ENCODE results near the gene AEBP2.

The AEBP2 gene

DNA sequence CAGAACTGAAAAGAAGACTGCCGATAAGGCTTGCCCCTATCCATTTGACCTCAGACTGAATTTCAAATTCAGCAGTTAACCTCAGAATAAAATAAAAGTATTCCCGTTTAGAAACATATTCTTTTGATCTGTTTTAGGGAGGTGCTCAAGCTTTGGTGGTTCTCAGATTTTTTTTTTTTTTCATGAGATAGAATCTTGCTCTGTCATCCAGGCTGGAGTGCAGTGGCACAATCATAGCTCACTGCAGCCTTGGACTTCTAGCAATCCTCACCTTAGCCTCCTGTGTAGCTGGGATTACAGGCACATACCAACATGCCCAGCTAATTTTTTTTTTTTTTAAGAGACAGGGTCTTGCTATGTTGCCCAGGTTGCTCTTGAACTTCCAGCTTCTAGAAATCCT, 15.5 kb downstream of the AEBP2 start:
- Histone ChIP-seq H3K36me3 (ENCODE audit: low read depth) (no peaks in the 10 kb centered on the region), H3K9me3 (ENCODE audit: severe bottlenecking) (no peaks in the 10 kb centered on the region), H3K4me1 (ENCODE audit: insufficient read depth, poor library complexity, severe bottlenecking) (no peaks in the 10 kb centered on the region), H3K27me3 (ENCODE audit: insufficient read depth, poor library complexity, severe bottlenecking) (no peaks in the 10 kb centered on the region), H3K4me3 (ENCODE audit: severe bottlenecking) (no peak overlapping the region), H3K27ac (ENCODE audit: poor library complexity, severe bottlenecking) (no peak overlapping the region)
- DNase-seq (ENCODE audit: low spot score) = no peak
- ATAC-seq (ENCODE audit: low read depth) = no peak
- TF ChIP-seq, protein P1, sequence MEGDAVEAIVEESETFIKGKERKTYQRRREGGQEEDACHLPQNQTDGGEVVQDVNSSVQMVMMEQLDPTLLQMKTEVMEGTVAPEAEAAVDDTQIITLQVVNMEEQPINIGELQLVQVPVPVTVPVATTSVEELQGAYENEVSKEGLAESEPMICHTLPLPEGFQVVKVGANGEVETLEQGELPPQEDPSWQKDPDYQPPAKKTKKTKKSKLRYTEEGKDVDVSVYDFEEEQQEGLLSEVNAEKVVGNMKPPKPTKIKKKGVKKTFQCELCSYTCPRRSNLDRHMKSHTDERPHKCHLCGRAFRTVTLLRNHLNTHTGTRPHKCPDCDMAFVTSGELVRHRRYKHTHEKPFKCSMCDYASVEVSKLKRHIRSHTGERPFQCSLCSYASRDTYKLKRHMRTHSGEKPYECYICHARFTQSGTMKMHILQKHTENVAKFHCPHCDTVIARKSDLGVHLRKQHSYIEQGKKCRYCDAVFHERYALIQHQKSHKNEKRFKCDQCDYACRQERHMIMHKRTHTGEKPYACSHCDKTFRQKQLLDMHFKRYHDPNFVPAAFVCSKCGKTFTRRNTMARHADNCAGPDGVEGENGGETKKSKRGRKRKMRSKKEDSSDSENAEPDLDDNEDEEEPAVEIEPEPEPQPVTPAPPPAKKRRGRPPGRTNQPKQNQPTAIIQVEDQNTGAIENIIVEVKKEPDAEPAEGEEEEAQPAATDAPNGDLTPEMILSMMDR (IDR thresholded peaks at IDR 0.05; ENCODE audit: poor library complexity, severe bottlenecking) = no peak

DNA sequence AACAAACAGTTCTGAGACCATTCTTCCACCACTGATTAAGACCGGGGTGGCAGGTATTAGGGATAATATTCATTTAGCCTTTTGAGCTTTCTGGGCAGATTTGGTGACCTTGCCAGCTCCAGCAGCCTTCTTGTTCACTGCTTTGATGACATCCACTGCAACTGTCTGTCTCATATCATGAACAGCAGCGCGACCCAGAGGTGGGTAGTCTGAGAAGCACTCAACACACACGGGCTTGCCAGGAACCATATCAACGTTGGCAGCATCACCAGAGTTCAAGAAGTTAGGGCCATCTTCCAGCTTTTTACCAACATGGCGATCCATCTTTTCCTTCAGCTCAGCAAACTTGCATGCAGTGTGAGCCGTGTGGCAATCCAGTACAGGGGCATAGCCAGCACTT, 16.9 kb downstream of the AEBP2 start:
- no peaks in the 10 kb centered on the region for H3K36me3 ChIP-seq (ENCODE audit: low read depth)
- DNase-seq (ENCODE audit: low spot score) = no peak
- TF ChIP-seq, protein P1 (IDR thresholded peaks at IDR 0.05; ENCODE audit: poor library complexity, severe bottlenecking) = no peak
- ATAC-seq (ENCODE audit: low read depth) = no peak
- H3K4me1 ChIP-seq (ENCODE audit: insufficient read depth, poor library complexity, severe bottlenecking) = no peaks in the 10 kb centered on the region
- H3K27me3 ChIP-seq (ENCODE audit: insufficient read depth, poor library complexity, severe bottlenecking) = no peaks in the 10 kb centered on the region
- H3K27ac ChIP-seq (ENCODE audit: poor library complexity, severe bottlenecking) = no peak overlapping the region
- H3K4me3 ChIP-seq (ENCODE audit: severe bottlenecking) = no peak overlapping the region
- H3K9me3 ChIP-seq (ENCODE audit: severe bottlenecking) = no peaks in the 10 kb centered on the region

DNA sequence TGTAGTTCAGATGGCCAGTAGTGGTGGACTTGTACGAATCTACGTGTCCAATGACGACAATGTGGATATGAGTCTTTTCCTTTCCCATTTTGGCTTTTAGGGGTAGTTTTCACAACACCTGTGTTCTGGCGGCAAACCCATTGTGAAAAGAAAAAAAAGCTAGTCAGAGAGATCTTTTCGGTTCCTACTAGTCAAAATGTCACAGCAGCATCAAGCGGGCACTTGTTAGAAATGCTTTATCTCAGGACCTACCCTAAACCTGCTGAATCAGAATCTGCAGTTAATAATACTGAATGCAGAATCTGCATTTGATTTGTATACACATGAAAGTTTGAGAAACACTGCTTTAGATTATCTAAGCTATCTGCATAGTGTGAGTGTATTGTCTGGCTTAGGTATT, 18.3 kb downstream of the AEBP2 start:
- Histone ChIP-seq H3K27me3 (ENCODE audit: insufficient read depth, poor library complexity, severe bottlenecking) (no peaks in the 10 kb centered on the region), H3K9me3 (ENCODE audit: severe bottlenecking) (no peaks in the 10 kb centered on the region), H3K27ac (ENCODE audit: poor library complexity, severe bottlenecking) (no peak overlapping the region), H3K36me3 (ENCODE audit: low read depth) (peaks cover 3% of the 10 kb centered on the region; the same call in 1 of the 2 replicates), H3K4me3 (ENCODE audit: severe bottlenecking) (no peak overlapping the region), H3K4me1 (ENCODE audit: insufficient read depth, poor library complexity, severe bottlenecking) (no peaks in the 10 kb centered on the region)
- ATAC-seq (ENCODE audit: low read depth) (no peak), DNase-seq (ENCODE audit: low spot score) (no peak)
- TF ChIP-seq, protein P1 (IDR thresholded peaks at IDR 0.05; ENCODE audit: poor library complexity, severe bottlenecking) = no peak

DNA sequence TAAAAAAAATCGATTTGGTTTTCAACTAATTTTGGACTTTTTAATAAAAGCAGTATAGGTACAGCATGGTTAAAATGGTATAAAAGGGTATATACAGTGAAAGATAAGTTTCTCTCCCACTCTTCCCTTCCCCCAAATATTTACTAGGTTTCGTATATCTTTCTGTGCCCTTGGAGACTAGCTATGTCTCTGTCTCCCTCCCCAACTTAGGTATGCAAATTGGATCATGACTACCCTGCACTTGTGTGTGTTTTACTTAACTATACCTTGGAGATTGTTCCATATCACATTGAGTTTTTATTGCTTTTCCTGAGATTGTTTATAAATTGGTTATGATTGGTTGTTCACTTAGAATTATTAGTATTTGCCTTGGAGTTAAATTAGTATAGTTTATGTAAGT, 19.4 kb downstream of the AEBP2 start:
- H3K9me3 ChIP-seq (ENCODE audit: severe bottlenecking) = no peaks in the 10 kb centered on the region
- DNase-seq (ENCODE audit: low spot score) = no peak
- H3K4me1 ChIP-seq (ENCODE audit: insufficient read depth, poor library complexity, severe bottlenecking) = no peaks in the 10 kb centered on the region
- no peaks in the 10 kb centered on the region for H3K27me3 ChIP-seq (ENCODE audit: insufficient read depth, poor library complexity, severe bottlenecking)
- H3K36me3 ChIP-seq (ENCODE audit: low read depth) = peaks cover 10% of the 10 kb centered on the region
- H3K4me3 ChIP-seq (ENCODE audit: severe bottlenecking) = no peak overlapping the region
- no peak overlapping the region for H3K27ac ChIP-seq (ENCODE audit: poor library complexity, severe bottlenecking)
- ATAC-seq (ENCODE audit: low read depth) = no peak
- TF ChIP-seq, protein P1 (IDR thresholded peaks at IDR 0.05; ENCODE audit: poor library complexity, severe bottlenecking) = no peak

DNA sequence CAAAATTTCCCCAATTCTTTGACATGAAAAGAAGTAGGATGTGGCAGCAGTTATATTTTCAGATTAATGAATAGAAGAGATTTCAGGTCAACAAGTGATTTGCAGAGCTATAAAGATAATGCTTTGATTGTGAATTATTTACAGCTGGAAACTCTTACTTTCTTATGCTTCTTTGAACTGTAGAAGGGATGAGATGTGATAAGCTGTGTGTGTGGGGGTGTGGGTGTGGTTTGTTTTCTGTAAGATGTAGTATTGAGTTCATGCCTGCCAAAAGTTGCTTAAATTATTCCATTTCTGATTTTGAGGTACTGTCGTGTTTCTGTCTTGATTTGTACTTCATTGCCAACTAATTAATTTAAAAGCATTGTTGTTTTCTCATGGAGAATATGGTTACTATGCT, 22.7 kb downstream of the AEBP2 start:
- Histone ChIP-seq H3K36me3 (ENCODE audit: low read depth) (peaks cover 10% of the 10 kb centered on the region), H3K4me1 (ENCODE audit: insufficient read depth, poor library complexity, severe bottlenecking) (no peaks in the 10 kb centered on the region), H3K4me3 (ENCODE audit: severe bottlenecking) (no peak overlapping the region), H3K9me3 (ENCODE audit: severe bottlenecking) (no peaks in the 10 kb centered on the region), H3K27ac (ENCODE audit: poor library complexity, severe bottlenecking) (no peak overlapping the region), H3K27me3 (ENCODE audit: insufficient read depth, poor library complexity, severe bottlenecking) (no peaks in the 10 kb centered on the region)
- TF ChIP-seq, protein P1 (IDR thresholded peaks at IDR 0.05; ENCODE audit: poor library complexity, severe bottlenecking) = no peak
- DNase-seq (ENCODE audit: low spot score) (no peak), ATAC-seq (ENCODE audit: low read depth) (no peak)

Measured in RWPE2 (cell line).